HepG2 (cell line): ENCODE measurements around the gene DOHH. TPM values are rescaled to one million over a fixed set of nuclear protein-coding genes. Genes with fewer than 3 reads are reported as not detected.

ENCODE experiments used
- AGO1 ChIP-seq: fragments of 200-400 bp; formaldehyde crosslinking; IDR thresholded peaks from 2 replicates; pipeline ENCODE4 v1.6.1; 2017; ENCODE audit warnings: mild to moderate bottlenecking, low read depth, low read length, moderate library complexity; ENCODE audit not compliant: poor library complexity, severe bottlenecking
- ATF6 ChIP-seq: sonication (generic); formaldehyde crosslinking; conservative IDR thresholded peaks from 2 replicates; pipeline ENCODE4 v1.4.0; 2020; ENCODE audit warnings: missing genetic modification reagents
- CHD4 ChIP-seq: fragments of 200-600 bp; sonication (generic); IDR thresholded peaks from 2 replicates; pipeline ENCODE4 v1.7.0; 2017; ENCODE audit warnings: mild to moderate bottlenecking, low read length, borderline replicate concordance
- E2F5 ChIP-seq: sonication (generic); formaldehyde crosslinking; conservative IDR thresholded peaks from 2 replicates; pipeline ENCODE4 v1.4.0; 2020; ENCODE audit warnings: missing genetic modification reagents
- EZH2 ChIP-seq: conservative IDR thresholded peaks from 2 replicates; pipeline ENCODE4 v1.6.1; 2012; ENCODE audit warnings: mild to moderate bottlenecking, low read depth, low read length, moderate library complexity
- FOXC1 ChIP-seq: sonication (generic); formaldehyde crosslinking; IDR thresholded peaks from 2 replicates; pipeline ENCODE4 v1.8.0; 2022; ENCODE audit warnings: mild to moderate bottlenecking, missing genetic modification reagents, borderline replicate concordance
- HCFC1 ChIP-seq: fragments of 150-350 bp; IDR thresholded peaks from 2 replicates; pipeline ENCODE4 v1.6.1; 2014; ENCODE audit warnings: low read depth, low read length
- HNRNPH1 ChIP-seq: fragments of 200-400 bp; formaldehyde crosslinking; optimal IDR thresholded peaks from 2 replicates; pipeline ENCODE3; 2017; ENCODE audit warnings: mild to moderate bottlenecking, low read depth, low read length
- JUN ChIP-seq: sonication (generic); formaldehyde crosslinking; IDR thresholded peaks from 2 replicates; pipeline ENCODE4 v1.4.0; 2020; ENCODE audit warnings: mild to moderate bottlenecking, missing genetic modification reagents
- MIER2 ChIP-seq: IDR thresholded peaks from 2 replicates; pipeline ENCODE4 v1.6.1; 2016; ENCODE audit warnings: missing biosample characterization, missing genetic modification reagents
- NR2F1 ChIP-seq, 2 experiments: fragments of 450-650 bp in 1 of 2; formaldehyde crosslinking in 1 of 2; IDR thresholded peaks; 2 replicates each; pipeline versions ENCODE4 v1.5.0 to v1.6.1; 2016 to 2020; ENCODE audit warnings: mild to moderate bottlenecking in 1 of 2, missing compliant biosample characterization in 1 of 2, missing genetic modification reagents in 1 of 2, moderate library complexity in 1 of 2
- RFXANK ChIP-seq: IDR thresholded peaks from 2 replicates; pipeline ENCODE4 v1.6.1; 2016
- SMARCE1 ChIP-seq: fragments of 450-650 bp; IDR thresholded peaks from 2 replicates; pipeline ENCODE4 v1.6.1; 2017; ENCODE audit warnings: borderline replicate concordance
- ZEB1 ChIP-seq: IDR thresholded peaks from 2 replicates; pipeline ENCODE4 v1.6.1; 2012; ENCODE audit warnings: mild to moderate bottlenecking, low read depth, inconsistent platforms; ENCODE audit not compliant: insufficient replicate concordance
- ZFP37 ChIP-seq: sonication (generic); formaldehyde crosslinking; IDR thresholded peaks from 2 replicates; pipeline ENCODE4 v1.4.0; 2020; ENCODE audit warnings: missing genetic modification reagents, borderline replicate concordance
- ZMYM2 ChIP-seq: sonication (generic); formaldehyde crosslinking; IDR thresholded peaks from 2 replicates; pipeline ENCODE4 v1.8.0; 2022; ENCODE audit warnings: mild to moderate bottlenecking, missing genetic modification reagents
- ZNF205 ChIP-seq: IDR thresholded peaks from 2 replicates; pipeline ENCODE4 v1.6.1; 2018; ENCODE audit warnings: missing biosample characterization, missing genetic modification reagents
- ZNF230 ChIP-seq: sonication (generic); formaldehyde crosslinking; IDR thresholded peaks from 2 replicates; pipeline ENCODE4 v1.4.0; 2020; ENCODE audit warnings: mild to moderate bottlenecking, missing genetic modification reagents
- ZNF282 ChIP-seq: fragments of 450-650 bp; IDR thresholded peaks from 2 replicates; pipeline ENCODE4 v1.6.1; 2018; ENCODE audit not compliant: partially characterized antibody
- ZNF691 ChIP-seq: sonication (generic); formaldehyde crosslinking; IDR thresholded peaks from 2 replicates; pipeline ENCODE4 v1.4.0; 2020; ENCODE audit warnings: missing genetic modification reagents, low read depth, mild to moderate bottlenecking, borderline replicate concordance
- ZNF709 ChIP-seq: sonication (generic); formaldehyde crosslinking; IDR thresholded peaks from 2 replicates; pipeline ENCODE4 v1.5.0; 2020; ENCODE audit warnings: mild to moderate bottlenecking, missing genetic modification reagents
- polyA plus RNA-seq, 8 experiments: library from polyadenylated mRNA; depleted of rRNA in 3 of 8; stranded (reverse) in 7 of 8; unstranded in 1 of 8; fragments of >200 nt; fragmentation: Illumina TruSeq in 4 of 8; extraction: Trizol in 4 of 8; gene quantifications; 2 replicates each; pipeline versions ENCODE4 v1.2.1 to v1.2.3, GENCODE V29; 2011 to 2016; ENCODE audit warnings: low read depth in 4 of 8, missing spikeins in 1 of 8, mixed read lengths in 1 of 8; ENCODE audit not compliant: insufficient read depth in 1 of 8
- total RNA-seq, 5 experiments: library from RNA; depleted of rRNA; stranded (reverse); fragments of >200 nt; fragmentation: Illumina TruSeq; extraction: Trizol; gene quantifications; 2 replicates each; pipeline ENCODE4 v1.2.3, GENCODE V29; 2016; ENCODE audit warnings: low read depth in 1 of 5
- TF ChIP-seq, protein P1 (sequence below): sonication (generic); formaldehyde crosslinking; IDR thresholded peaks from 2 replicates; pipeline ENCODE4 v1.5.1; 2020; ENCODE audit warnings: mild to moderate bottlenecking, missing genetic modification reagents, moderate library complexity

Gene DOHH
- total and polyA plus RNA-seq, 2 of the 13 experiments (the other 11 are each of a cell fraction or from before 2014, with no cell fraction given): 3.5 to 13.7 TPM

DNA sequence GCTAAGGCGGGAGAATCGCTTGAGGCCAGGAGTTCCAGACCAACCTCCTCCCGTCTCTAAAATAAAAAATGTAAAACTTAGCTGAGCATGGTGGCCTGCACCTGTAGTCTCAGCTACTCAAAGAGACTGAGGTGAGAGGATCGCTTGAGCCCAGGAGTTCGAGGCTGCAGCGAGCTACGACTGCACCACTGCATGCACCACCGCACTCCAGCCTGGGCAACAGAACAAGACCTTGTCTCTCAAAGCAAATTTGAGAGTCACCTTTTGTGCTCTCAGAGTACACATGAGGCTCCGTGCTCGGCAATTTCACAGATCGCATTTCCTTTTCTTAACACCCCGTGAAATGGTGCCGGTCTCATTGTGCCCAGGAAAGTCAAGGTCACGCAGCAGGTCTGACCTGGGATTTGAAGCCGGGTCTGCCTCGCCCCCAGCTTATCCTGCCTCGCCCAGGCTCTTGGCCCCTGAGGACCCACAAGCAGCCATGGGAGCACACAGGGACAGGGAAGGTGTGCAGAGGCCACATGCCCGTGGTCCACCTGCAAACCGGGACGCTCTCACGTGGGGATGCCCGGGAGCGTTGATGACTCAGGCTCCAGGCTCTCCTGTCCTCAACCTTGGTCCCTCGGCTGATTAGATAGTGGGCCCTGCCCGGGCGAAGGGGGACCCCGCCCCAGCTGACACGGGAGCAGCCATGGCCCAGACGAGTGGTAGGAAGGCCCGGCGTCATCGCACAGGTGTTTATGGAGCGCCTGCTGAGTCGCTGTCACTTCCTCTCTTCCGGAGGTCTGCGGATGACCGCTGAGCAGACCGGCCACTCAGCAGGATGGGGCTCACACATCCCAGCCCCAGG, 19.0 kb downstream of the DOHH start (continued):
- no peak for TF ChIP-seq EZH2
- no peak for TF ChIP-seq HCFC1
- peak; percentile 95; the same call in 1 of the 2 replicates for TF ChIP-seq ZFP37
- TF ChIP-seq ZNF282: no peak
- TF ChIP-seq ZNF230 (CRISPR knock-in tag): no peak
- TF ChIP-seq ZNF205 (CRISPR knock-in tag): no peak
- no peak for TF ChIP-seq ATF6 (CRISPR knock-in tag)
- no peak for TF ChIP-seq AGO1
- TF ChIP-seq MIER2 (CRISPR knock-in tag): 0 out of 2 replicates have a peak, but pooled peaks have one; percentile 55
- no peak for TF ChIP-seq HNRNPH1
- TF ChIP-seq ZMYM2 (CRISPR knock-in tag): 0 out of 2 replicates have a peak, but pooled peaks have one; percentile 25
- 0 out of 2 replicates have a peak, but pooled peaks have one; percentile 26 for TF ChIP-seq ZNF691
- TF ChIP-seq CHD4: no peak
- peak; percentile 74; the same call in 1 of the 2 replicates for TF ChIP-seq FOXC1 (CRISPR knock-in tag)
- no peak for TF ChIP-seq E2F5
- TF ChIP-seq, protein P1, sequence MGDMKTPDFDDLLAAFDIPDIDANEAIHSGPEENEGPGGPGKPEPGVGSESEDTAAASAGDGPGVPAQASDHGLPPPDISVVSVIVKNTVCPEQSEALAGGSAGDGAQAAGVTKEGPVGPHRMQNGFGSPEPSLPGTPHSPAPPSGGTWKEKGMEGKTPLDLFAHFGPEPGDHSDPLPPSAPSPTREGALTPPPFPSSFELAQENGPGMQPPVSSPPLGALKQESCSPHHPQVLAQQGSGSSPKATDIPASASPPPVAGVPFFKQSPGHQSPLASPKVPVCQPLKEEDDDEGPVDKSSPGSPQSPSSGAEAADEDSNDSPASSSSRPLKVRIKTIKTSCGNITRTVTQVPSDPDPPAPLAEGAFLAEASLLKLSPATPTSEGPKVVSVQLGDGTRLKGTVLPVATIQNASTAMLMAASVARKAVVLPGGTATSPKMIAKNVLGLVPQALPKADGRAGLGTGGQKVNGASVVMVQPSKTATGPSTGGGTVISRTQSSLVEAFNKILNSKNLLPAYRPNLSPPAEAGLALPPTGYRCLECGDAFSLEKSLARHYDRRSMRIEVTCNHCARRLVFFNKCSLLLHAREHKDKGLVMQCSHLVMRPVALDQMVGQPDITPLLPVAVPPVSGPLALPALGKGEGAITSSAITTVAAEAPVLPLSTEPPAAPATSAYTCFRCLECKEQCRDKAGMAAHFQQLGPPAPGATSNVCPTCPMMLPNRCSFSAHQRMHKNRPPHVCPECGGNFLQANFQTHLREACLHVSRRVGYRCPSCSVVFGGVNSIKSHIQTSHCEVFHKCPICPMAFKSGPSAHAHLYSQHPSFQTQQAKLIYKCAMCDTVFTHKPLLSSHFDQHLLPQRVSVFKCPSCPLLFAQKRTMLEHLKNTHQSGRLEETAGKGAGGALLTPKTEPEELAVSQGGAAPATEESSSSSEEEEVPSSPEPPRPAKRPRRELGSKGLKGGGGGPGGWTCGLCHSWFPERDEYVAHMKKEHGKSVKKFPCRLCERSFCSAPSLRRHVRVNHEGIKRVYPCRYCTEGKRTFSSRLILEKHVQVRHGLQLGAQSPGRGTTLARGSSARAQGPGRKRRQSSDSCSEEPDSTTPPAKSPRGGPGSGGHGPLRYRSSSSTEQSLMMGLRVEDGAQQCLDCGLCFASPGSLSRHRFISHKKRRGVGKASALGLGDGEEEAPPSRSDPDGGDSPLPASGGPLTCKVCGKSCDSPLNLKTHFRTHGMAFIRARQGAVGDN (CRISPR knock-in tag): peak; percentile 100
- no peak for TF ChIP-seq NR2F1 (CRISPR knock-in tag; IDR thresholded peaks at IDR 0.05)
- 0 out of 2 replicates have a peak, but pooled peaks have one; percentile 41 for TF ChIP-seq RFXANK (CRISPR knock-in tag)
- peak; percentile 95 for TF ChIP-seq ZNF709
- peak; percentile 91 for TF ChIP-seq JUN (CRISPR knock-in tag)
- no peak for TF ChIP-seq SMARCE1
- peak; percentile 32 for TF ChIP-seq ZEB1
